H1 (cell line): ENCODE measurements around the gene ZNF366. TPM values are rescaled to one million over a fixed set of nuclear protein-coding genes. Genes with fewer than 3 reads are reported as not detected.

Experiments used
- CTBP2 ChIP-seq: IDR thresholded peaks from 2 replicates; pipeline ENCODE4 v1.7.0; 2011; ENCODE audit warnings: borderline replicate concordance, mild to moderate bottlenecking, moderate library complexity, mixed read lengths, low read length; ENCODE audit not compliant: insufficient read depth, insufficient read length
- GABPA ChIP-seq: IDR thresholded peaks from 2 replicates; pipeline ENCODE4 v1.6.1; 2011; ENCODE audit warnings: mild to moderate bottlenecking, low read length, moderate library complexity, borderline replicate concordance; ENCODE audit not compliant: insufficient read depth
- MAFK ChIP-seq: IDR thresholded peaks from 2 replicates; pipeline ENCODE4 v1.6.1; 2012; ENCODE audit warnings: low read depth, mild to moderate bottlenecking, improper control_type of control experiment, low read length
- RBBP5 ChIP-seq: IDR thresholded peaks from 2 replicates; pipeline ENCODE4 v1.7.1; 2012; ENCODE audit warnings: low read depth, mild to moderate bottlenecking, inconsistent platforms, low read length, moderate library complexity, borderline replicate concordance
- RXRA ChIP-seq: IDR thresholded peaks from 2 replicates; pipeline ENCODE4 v1.6.1; 2011; ENCODE audit warnings: low read depth, mild to moderate bottlenecking, low read length, moderate library complexity; ENCODE audit not compliant: insufficient read depth
- SIRT6 ChIP-seq: IDR thresholded peaks from one replicate; pipeline ENCODE4 v1.7.1; 2012; ENCODE audit warnings: low read length, inconsistent platforms
- SP4 ChIP-seq: IDR thresholded peaks from 2 replicates; pipeline ENCODE4 v1.6.1; 2012; ENCODE audit warnings: low read length, inconsistent platforms
- TAF1 ChIP-seq: IDR thresholded peaks from 2 replicates; pipeline ENCODE4 v1.6.1; 2011; ENCODE audit warnings: mild to moderate bottlenecking, low read depth, low read length
- TBP ChIP-seq: IDR thresholded peaks from 2 replicates; pipeline ENCODE4 v1.6.1; 2011; ENCODE audit warnings: low read depth, low read length, improper control_type of control experiment
- polyA plus RNA-seq, 7 experiments: library from polyadenylated mRNA; depleted of rRNA in 3 of 7; stranded (reverse) in 5 of 7; unstranded in 2 of 7; fragments of >200 nt in 5 of 7; fragments of 200-250 nt in 2 of 7; gene quantifications; 1 replicate in 5 of 7; 2 replicates in 1 of 7; 4 replicates in 1 of 7; pipeline versions ENCODE4 v1.2.1 to v1.2.3, GENCODE V29; 2011 to 2013; ENCODE audit warnings: missing spikeins in 2 of 7, mixed read lengths in 2 of 7
- total RNA-seq: library from RNA; stranded (reverse); fragmentation: NEBNext Ultra II Directional; extraction: Animal tissue kit (Norgen Biotek cat#: 25700); gene quantifications from 2 replicates; pipeline ENCODE4 v1.2.1, GENCODE V29; 2021
- TF ChIP-seq, protein P1 (sequence below): fragments of 300-600 bp; sonication (generic); IDR thresholded peaks from 2 replicates; pipeline ENCODE4 v1.7.1; 2012; ENCODE audit warnings: low read length, moderate library complexity, mild to moderate bottlenecking, inconsistent platforms; ENCODE audit not compliant: insufficient replicate concordance
- TF ChIP-seq, protein P2 (sequence below): IDR thresholded peaks from 2 replicates; pipeline ENCODE4 v1.6.1; 2011; ENCODE audit warnings: low read length, improper control_type of control experiment

ZNF366 gene
- total and polyA plus RNA-seq, 2 of the 8 experiments (the other 6 are each of a cell fraction or from before 2014, with no cell fraction given) = not detected

DNA sequence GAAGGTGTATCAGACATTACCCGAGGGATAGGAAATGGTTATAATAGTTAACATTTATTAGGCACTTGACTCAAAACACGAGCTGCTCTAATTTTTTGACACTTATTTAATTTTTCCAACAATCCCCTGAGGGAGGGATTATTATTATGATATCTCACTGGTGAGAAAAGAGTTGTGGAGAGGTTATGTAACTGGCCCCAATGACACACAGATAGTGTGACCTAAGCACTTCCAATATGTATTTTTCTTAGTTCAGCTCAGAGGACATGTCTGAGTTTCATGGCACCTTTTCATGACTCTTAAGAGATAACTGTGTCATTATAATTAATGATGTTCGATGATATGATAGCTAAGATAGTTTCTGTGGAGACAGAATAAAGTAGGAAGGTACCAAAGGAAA, 100.1 kb downstream of the ZNF366 start (continued):
- TF ChIP-seq, protein P1, sequence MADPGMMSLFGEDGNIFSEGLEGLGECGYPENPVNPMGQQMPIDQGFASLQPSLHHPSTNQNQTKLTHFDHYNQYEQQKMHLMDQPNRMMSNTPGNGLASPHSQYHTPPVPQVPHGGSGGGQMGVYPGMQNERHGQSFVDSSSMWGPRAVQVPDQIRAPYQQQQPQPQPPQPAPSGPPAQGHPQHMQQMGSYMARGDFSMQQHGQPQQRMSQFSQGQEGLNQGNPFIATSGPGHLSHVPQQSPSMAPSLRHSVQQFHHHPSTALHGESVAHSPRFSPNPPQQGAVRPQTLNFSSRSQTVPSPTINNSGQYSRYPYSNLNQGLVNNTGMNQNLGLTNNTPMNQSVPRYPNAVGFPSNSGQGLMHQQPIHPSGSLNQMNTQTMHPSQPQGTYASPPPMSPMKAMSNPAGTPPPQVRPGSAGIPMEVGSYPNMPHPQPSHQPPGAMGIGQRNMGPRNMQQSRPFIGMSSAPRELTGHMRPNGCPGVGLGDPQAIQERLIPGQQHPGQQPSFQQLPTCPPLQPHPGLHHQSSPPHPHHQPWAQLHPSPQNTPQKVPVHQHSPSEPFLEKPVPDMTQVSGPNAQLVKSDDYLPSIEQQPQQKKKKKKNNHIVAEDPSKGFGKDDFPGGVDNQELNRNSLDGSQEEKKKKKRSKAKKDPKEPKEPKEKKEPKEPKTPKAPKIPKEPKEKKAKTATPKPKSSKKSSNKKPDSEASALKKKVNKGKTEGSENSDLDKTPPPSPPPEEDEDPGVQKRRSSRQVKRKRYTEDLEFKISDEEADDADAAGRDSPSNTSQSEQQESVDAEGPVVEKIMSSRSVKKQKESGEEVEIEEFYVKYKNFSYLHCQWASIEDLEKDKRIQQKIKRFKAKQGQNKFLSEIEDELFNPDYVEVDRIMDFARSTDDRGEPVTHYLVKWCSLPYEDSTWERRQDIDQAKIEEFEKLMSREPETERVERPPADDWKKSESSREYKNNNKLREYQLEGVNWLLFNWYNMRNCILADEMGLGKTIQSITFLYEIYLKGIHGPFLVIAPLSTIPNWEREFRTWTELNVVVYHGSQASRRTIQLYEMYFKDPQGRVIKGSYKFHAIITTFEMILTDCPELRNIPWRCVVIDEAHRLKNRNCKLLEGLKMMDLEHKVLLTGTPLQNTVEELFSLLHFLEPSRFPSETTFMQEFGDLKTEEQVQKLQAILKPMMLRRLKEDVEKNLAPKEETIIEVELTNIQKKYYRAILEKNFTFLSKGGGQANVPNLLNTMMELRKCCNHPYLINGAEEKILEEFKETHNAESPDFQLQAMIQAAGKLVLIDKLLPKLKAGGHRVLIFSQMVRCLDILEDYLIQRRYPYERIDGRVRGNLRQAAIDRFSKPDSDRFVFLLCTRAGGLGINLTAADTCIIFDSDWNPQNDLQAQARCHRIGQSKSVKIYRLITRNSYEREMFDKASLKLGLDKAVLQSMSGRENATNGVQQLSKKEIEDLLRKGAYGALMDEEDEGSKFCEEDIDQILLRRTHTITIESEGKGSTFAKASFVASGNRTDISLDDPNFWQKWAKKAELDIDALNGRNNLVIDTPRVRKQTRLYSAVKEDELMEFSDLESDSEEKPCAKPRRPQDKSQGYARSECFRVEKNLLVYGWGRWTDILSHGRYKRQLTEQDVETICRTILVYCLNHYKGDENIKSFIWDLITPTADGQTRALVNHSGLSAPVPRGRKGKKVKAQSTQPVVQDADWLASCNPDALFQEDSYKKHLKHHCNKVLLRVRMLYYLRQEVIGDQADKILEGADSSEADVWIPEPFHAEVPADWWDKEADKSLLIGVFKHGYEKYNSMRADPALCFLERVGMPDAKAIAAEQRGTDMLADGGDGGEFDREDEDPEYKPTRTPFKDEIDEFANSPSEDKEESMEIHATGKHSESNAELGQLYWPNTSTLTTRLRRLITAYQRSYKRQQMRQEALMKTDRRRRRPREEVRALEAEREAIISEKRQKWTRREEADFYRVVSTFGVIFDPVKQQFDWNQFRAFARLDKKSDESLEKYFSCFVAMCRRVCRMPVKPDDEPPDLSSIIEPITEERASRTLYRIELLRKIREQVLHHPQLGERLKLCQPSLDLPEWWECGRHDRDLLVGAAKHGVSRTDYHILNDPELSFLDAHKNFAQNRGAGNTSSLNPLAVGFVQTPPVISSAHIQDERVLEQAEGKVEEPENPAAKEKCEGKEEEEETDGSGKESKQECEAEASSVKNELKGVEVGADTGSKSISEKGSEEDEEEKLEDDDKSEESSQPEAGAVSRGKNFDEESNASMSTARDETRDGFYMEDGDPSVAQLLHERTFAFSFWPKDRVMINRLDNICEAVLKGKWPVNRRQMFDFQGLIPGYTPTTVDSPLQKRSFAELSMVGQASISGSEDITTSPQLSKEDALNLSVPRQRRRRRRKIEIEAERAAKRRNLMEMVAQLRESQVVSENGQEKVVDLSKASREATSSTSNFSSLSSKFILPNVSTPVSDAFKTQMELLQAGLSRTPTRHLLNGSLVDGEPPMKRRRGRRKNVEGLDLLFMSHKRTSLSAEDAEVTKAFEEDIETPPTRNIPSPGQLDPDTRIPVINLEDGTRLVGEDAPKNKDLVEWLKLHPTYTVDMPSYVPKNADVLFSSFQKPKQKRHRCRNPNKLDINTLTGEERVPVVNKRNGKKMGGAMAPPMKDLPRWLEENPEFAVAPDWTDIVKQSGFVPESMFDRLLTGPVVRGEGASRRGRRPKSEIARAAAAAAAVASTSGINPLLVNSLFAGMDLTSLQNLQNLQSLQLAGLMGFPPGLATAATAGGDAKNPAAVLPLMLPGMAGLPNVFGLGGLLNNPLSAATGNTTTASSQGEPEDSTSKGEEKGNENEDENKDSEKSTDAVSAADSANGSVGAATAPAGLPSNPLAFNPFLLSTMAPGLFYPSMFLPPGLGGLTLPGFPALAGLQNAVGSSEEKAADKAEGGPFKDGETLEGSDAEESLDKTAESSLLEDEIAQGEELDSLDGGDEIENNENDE = no peak
- TF ChIP-seq, protein P2, sequence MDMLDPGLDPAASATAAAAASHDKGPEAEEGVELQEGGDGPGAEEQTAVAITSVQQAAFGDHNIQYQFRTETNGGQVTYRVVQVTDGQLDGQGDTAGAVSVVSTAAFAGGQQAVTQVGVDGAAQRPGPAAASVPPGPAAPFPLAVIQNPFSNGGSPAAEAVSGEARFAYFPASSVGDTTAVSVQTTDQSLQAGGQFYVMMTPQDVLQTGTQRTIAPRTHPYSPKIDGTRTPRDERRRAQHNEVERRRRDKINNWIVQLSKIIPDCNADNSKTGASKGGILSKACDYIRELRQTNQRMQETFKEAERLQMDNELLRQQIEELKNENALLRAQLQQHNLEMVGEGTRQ = no peak
- TF ChIP-seq RBBP5 (no peak), TAF1 (no peak), MAFK (no peak), SIRT6 (no peak), CTBP2 (no peak), SP4 (no peak), GABPA (no peak), TBP (no peak), RXRA (no peak)
- TF ChIP-seq, all 59 proteins: peak for 0
